A673 (cell line): ENCODE data around the gene SMC5. TPM values are rescaled to one million over a fixed set of nuclear protein-coding genes. Genes with fewer than 3 reads are reported as not detected.
A peak's percentile ranks its signal among the peaks of the same experiment; 100 is the strongest.

Experiments used
- BruUV-seq: library from RNA; stranded (reverse); fragments of 400-500 nt; replicated peaks from 2 replicates; lab custom pipeline; 2021; lab: Mats Ljungman, UMichigan
- CTCF ChIA-PET: fragments of 300-600 bp; sonication (Branson Sonifier 250); formaldehyde crosslinking; loops from one replicate; lab custom pipeline; 2022; ENCODE audit warnings: antibody characterized with exemption; lab: Charles Lee
- POLR2A ChIA-PET: fragments of 300-600 bp; sonication (Branson Sonifier 250); formaldehyde crosslinking; loops from one replicate; lab custom pipeline; 2022; ENCODE audit warnings: antibody characterized with exemption; ENCODE audit not compliant: low non-redundant PET; lab: Charles Lee
- DNase-seq: peaks from one replicate; pipeline ENCODE4 v3.0.0-alpha.2; 2015; ENCODE audit warnings: low spot score
- H3K27ac ChIP-seq: fragments of 200-600 bp; sonication (generic); 2 replicates; pipeline ENCODE4 v1.5.1; 2016; ENCODE audit warnings: mixed run types, low read depth, mild to moderate bottlenecking, mixed read lengths, antibody characterized with exemption, low read length; ENCODE audit not compliant: poor library complexity, severe bottlenecking
- H3K27me3 ChIP-seq: fragments of 200-600 bp; sonication (generic); replicated peaks from 2 replicates; pipeline ENCODE4 v1.6.1; 2017; ENCODE audit warnings: mixed run types, low read depth, mild to moderate bottlenecking, mixed read lengths, antibody characterized with exemption, low read length; ENCODE audit not compliant: insufficient read depth, poor library complexity
- H3K36me3 ChIP-seq: fragments of 200-600 bp; sonication (generic); 2 replicates; pipeline ENCODE4 v1.6.1; 2016; ENCODE audit warnings: mixed run types, mild to moderate bottlenecking, mixed read lengths, antibody characterized with exemption, low read length; ENCODE audit not compliant: insufficient read depth, poor library complexity, severe bottlenecking
- H3K4me1 ChIP-seq: fragments of 200-600 bp; sonication (generic); 2 replicates; pipeline ENCODE4 v1.6.1; 2017; ENCODE audit warnings: mixed run types, mild to moderate bottlenecking, mixed read lengths, antibody characterized with exemption, low read length; ENCODE audit not compliant: insufficient read depth, poor library complexity, severe bottlenecking
- H3K4me3 ChIP-seq: fragments of 200-600 bp; sonication (generic); 2 replicates; pipeline ENCODE4 v1.5.1; 2016; ENCODE audit warnings: low read depth, mixed run types, mild to moderate bottlenecking, mixed read lengths, low read length; ENCODE audit not compliant: poor library complexity, severe bottlenecking
- H3K9me3 ChIP-seq: fragments of 200-600 bp; sonication (generic); 2 replicates; pipeline ENCODE4 v1.6.1; 2016; ENCODE audit warnings: mixed run types, low read depth, mild to moderate bottlenecking, mixed read lengths, antibody characterized with exemption, low read length; ENCODE audit not compliant: poor library complexity, severe bottlenecking
- CTCF ChIP-seq: fragments of 300-800, 200-600 bp; sonication (generic); conservative IDR thresholded peaks from 2 replicates; pipeline ENCODE4 v1.5.1; 2017; ENCODE audit warnings: low read depth, mild to moderate bottlenecking, antibody characterized with exemption, low read length, moderate library complexity, mixed read lengths
- EZH2 ChIP-seq: fragments of 200-600 bp; sonication (generic); IDR thresholded peaks from 2 replicates; pipeline ENCODE4 v1.6.1; 2017; ENCODE audit warnings: borderline replicate concordance, low read depth, mild to moderate bottlenecking, mixed read lengths, antibody characterized with exemption, low read length; ENCODE audit not compliant: poor library complexity, severe bottlenecking
- intact Hi-C: fragments of 100-400 bp; cut with micrococcal nuclease; formaldehyde crosslinking; loops from one replicate; pipeline ENCODE4 v1.10.0; 2022; ENCODE audit not compliant: unreplicated experiment
- total RNA-seq: library from RNA; stranded (reverse); gene quantifications from 2 replicates; pipeline ENCODE4 v1.2.3, GENCODE V29; 2021

Gene SMC5
- total RNA-seq, 1 experiment from 2014 or later = 26.5 TPM

- CTCF ChIA-PET = no interaction called here
- no peaks in the 10 kb centered on the region for H3K4me1 ChIP-seq
- no peak overlapping the region for H3K4me3 ChIP-seq
Measured at GRCh38 chr9:70250221-70250620, 8.6 kb upstream of the SMC5 start.

GRCh38 chr9:70255486-70255885 lies 3.3 kb upstream of the SMC5 start:
- Histone ChIP-seq H3K27ac (no peak overlapping the region), H3K4me3 (peak overlapping the region; percentile 4)
- BruUV-seq = no TSS peak

More at GRCh38 chr9:70250221-70250620, 8.6 kb upstream of the SMC5 start:
- Histone ChIP-seq H3K36me3 (no peaks in the 10 kb centered on the region), H3K9me3 (no peaks in the 10 kb centered on the region), H3K27ac (no peak overlapping the region), H3K27me3 (no peaks in the 10 kb centered on the region)
- intact Hi-C loops = loop anchor here (10.0 kb wide), 1 partner anchor 165 kb away; the partner anchor contains the start of gene KLF9
- no peak for DNase-seq
- POLR2A ChIA-PET = no interaction called here
- BruUV-seq = no TSS peak
- no peak for TF ChIP-seq CTCF
- no peak for TF ChIP-seq EZH2

GRCh38 chr9:70256123-70256551 lies 2.6 kb upstream of the SMC5 start:
- intact Hi-C loops = loop anchor here (10.0 kb wide), 1 partner anchor 159 kb away; the partner anchor contains the start of gene KLF9
- TF ChIP-seq CTCF = no peak
- no peak for TF ChIP-seq EZH2
- peaks cover 3% of the 10 kb centered on the region for H3K36me3 ChIP-seq
- peak; percentile 33 for DNase-seq
- POLR2A ChIA-PET = no interaction called here
- CTCF ChIA-PET = no interaction called here
- H3K4me3 ChIP-seq = peak overlapping the region; percentile 4
- BruUV-seq = no TSS peak
- no peaks in the 10 kb centered on the region for H3K9me3 ChIP-seq
- peaks cover 18% of the 10 kb centered on the region for H3K4me1 ChIP-seq
- H3K27me3 ChIP-seq = no peaks in the 10 kb centered on the region
- H3K27ac ChIP-seq = peak overlapping the region; percentile 43

More at GRCh38 chr9:70255486-70255885, 3.3 kb upstream of the SMC5 start:
- Histone ChIP-seq H3K4me1 (peaks cover 15% of the 10 kb centered on the region), H3K27me3 (no peaks in the 10 kb centered on the region), H3K36me3 (no peaks in the 10 kb centered on the region), H3K9me3 (no peaks in the 10 kb centered on the region)
- TF ChIP-seq EZH2 = no peak
- no peak for TF ChIP-seq CTCF
- ChIA-PET CTCF (no interaction called here), POLR2A (no interaction called here)
- intact Hi-C loops = loop anchor here (10.0 kb wide), 1 partner anchor 159 kb away; the partner anchor contains the start of gene KLF9
- no peak for DNase-seq
